Fibroblast of skin of right quadriceps (primary cell): ENCODE measurements around the gene PIGQ.

Source experiments
- DNase-seq: peaks from one replicate; pipeline ENCODE4 v3.0.0-alpha.2; 2013

PIGQ gene

GRCh38 chr16:572865-573650 lies 3.3 kb downstream of the PIGQ start:
- DNase-seq, result no peak

DNA sequence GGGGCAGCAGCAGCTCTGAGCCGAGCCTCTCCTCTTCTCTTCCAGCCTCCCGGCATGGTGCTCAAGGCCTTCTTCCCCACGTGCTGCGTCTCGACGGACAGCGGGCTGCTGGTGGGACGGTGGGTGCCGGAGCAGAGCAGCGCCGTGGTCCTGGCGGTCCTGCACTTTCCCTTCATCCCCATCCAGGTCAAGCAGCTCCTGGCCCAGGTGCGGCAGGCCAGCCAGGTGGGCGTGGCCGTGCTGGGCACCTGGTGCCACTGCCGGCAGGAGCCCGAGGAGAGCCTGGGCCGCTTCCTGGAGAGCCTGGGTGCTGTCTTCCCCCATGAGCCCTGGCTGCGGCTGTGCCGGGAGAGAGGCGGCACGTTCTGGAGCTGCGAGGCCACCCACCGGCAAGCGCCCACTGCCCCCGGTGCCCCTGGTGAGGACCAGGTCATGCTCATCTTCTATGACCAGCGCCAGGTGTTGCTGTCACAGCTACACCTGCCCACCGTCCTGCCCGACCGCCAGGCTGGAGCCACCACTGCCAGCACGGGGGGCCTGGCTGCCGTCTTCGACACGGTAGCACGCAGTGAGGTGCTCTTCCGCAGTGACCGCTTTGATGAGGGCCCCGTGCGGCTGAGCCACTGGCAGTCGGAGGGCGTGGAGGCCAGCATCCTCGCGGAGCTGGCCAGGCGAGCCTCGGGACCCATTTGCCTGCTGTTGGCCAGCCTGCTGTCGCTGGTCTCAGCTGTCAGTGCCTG lies 4.4 kb downstream of the PIGQ start:
- no peak for DNase-seq

GRCh38 chr16:575354-576196 lies 5.8 kb downstream of the PIGQ start:
- DNase-seq, result no peak

DNA sequence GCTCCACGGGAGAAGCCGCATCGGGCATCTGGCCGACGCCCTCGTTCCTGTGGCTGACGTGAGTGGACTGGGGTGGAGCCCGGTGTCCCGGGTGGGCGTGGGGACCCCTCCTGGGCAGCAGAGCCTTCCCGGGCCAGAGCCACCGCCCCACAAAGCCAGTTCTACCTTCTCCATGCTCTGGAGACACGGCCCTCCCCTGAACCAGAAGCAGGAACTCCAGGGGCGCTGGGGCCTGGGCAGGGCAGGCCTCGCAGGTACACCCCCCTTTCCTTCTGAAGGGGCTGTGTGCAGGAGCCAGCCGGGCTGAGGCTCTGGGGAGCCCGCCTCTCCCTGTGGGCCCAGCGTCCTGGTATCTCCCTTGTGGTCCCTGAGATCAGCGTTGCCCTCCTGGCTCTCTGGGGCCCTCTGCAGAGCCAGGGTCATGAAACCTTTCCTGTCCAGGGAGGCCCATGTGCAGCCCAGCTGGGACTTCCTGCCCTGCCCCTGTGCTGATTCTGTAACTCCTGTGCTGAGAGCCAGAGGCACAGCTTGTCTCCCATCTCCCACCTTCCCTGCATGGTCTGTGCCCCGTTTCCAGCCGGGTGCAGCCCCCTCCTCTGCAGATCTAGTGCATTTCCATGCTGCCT lies 6.5 kb downstream of the PIGQ start:
- no peak for DNase-seq

GRCh38 chr16:576823-577201 lies 7.0 kb downstream of the PIGQ start:
- DNase-seq, result no peak

DNA sequence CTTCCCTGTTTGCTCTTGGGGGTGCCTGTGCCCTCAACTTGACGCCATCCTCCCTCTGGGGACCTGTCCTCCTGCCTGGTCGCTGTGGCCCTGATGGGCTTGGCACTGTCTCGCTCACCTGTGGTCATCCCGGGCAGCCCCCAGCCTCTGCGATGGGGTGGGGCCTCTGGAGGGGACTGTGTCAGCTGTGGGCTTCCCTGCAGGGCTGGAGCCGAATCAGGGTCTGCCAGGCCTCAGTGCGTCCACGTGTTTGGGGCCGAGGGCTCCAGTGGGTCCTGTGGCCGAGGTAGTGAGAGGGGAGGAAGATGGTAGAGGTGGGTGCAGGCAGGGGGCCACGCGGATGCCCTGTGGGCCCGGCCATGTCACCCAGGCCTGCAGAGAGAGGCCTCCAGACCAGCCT lies 8.0 kb downstream of the PIGQ start:
- DNase-seq, result no peak

- DNase-seq, result no peak
Observed at GRCh38 chr16:578232-578869, 8.6 kb downstream of the PIGQ start.

DNA sequence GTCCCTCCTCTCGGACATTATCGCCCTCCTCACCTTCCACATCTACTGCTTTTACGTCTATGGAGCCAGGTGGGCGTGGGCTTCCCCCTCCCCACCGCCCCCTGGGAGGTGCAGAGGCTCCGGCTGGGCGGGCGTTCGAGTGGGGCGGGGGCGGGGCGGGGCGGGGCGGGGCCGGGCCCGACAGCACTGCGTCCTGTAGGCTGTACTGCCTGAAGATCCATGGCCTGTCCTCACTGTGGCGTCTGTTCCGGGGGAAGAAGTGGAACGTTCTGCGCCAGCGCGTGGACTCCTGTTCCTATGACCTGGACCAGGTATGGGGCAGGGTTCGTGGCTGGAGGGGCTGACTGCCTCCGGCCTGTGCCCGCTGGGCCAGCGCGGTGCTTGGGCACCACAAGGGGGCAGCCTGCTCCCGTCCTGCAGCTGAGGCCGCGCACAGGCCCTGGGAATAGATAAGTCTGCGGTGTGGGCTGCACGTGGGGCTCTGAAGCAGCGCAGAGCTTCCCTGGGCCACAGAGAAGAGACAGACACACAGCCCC lies 9.2 kb downstream of the PIGQ start:
- DNase-seq, result peak; percentile 58

GRCh38 chr16:580141-580945 lies 10.6 kb downstream of the PIGQ start:
- DNase-seq, result no peak

- no peak for DNase-seq
Observed at GRCh38 chr16:580946-581498, 11.3 kb downstream of the PIGQ start.

GRCh38 chr16:582218-582613 lies 12.4 kb downstream of the PIGQ start:
- no peak for DNase-seq

GRCh38 chr16:582614-583331 lies 13.0 kb downstream of the PIGQ start:
- no peak for DNase-seq

DNA sequence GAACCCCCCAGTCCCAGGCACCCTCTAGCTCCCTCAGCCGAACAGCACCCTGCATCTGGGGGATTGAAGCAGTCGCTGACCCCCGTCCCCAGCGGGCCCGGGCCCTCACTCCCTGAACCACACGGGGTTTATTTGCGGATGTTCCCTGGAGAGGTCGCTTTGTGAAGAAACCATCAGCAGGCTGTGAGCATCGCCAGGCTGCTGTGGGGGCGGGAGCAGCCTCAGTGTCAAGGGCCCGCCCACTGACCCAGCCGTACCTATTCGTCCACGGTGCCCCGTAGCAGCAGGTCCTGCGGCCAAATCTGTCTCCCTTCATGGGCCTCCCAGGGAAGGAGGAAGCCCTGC lies 13.7 kb downstream of the PIGQ start:
- no peak for DNase-seq

DNA sequence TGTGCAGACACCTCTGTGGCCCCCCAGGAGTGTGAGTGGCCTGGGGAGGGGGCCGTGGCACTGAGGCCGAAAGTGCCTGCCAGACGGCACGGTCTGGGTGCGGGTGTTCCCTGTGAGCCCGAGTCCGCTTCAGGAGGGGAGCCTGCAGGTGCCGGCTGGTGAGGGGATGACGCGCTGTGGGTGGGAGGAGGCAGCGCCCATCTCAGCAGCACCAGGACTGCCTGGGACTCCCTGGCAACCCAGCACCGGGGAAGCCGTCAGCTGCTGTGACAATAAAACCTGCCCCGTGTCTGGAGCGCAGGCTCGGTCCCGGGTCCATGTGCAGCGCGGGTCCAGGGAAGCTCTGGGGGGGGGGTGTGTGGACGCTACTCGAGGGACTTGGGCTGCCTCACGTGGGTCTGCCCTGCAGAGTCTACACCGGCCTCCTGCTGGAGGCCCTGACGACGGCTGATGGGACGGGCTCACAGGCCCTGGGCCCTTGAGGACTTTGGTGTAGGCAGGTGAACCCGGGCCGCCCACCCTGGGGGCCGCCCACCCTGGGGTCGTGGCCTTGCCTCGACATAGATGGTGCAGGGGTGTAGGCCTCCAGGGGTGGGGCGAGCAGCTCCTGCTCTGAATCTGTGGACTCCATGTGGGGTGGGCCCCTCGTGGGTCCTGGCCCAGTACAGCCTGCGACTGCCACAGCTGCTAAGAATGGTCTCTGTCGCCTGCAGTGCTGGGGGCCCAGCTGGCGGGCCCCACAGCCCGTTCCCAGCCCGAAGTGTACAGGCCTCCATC lies 14.2 kb downstream of the PIGQ start:
- DNase-seq, result no peak

DNA sequence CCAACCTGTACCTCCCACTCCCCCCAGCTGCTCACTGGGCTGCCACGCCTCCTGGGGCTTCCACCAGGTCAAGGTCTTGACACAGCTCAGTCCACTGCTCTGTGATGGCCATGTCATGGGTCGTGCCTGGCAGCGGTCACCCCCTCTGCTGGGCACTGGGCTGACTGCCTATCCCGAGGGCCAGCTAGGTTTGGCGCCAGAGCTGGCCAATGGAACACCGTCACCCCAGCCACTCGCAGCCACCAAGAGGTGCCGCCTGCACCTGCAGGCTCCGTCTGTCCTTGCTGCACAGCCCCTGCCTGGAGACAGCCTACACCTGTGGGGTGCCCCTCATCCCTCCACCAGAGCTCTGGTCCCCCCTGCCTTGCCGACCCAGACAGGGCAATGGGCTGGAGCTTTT lies 15.6 kb downstream of the PIGQ start:
- DNase-seq, result no peak

GRCh38 chr16:586047-586644 lies 16.4 kb downstream of the PIGQ start:
- peak; percentile 37 for DNase-seq

DNA sequence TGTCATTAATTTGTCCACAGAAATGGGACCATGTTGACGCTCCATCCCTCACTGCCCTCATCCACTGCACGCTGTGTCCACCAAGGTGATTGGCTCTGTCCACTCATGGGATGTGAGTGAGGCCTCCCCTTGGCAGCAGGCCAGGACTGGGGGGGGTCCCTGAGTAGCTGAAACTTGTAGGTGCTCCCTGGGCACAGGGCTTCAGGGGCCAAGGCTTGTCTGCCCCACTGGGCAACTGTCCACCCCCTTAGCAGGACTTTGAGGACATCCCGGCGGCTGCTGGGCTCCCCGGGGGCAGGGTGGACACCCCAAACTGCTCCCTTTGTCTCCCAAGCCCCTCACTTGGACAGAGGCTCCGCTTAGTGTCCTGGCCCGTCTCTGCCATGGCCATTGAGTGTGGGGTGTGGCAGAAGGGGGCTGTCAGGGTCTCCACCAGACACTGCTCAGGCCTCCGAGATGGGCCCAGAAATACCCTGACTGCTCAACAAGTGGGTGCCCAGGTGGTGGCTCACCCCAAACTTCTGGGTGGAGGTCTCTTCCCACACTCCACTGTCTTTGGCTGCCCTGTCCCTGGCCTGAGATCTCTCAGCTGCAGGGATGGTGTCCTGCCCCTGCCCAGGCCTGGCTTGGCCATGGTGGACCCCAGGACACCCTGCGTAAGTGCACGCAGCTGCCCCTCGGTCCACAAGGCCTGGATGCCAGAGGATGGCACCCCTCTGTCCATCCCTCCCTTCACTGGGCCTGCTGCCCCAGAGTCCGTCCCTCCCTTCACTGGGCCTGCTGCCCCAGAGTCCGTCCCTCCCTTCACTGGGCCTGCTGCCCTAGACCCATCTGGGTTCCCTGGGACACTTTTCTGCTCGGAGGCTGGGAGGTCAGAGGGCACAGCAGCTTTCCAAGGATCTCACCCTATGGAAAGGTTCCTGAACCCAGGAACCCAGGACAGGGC lies 17.1 kb downstream of the PIGQ start:
- DNase-seq, result no peak

DNA sequence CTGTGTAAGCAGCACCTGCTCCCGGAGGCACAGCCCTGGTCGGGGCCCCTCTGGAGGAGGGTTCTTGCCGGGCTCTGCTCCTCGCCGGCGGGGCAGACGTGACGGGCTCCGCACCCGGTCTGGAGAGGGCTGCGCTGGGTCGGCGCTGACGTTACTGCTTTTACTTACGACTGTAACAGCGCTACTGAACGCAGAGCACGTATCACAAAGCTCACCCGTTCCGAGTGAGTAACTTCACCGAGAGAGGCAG lies 18.8 kb downstream of the PIGQ start:
- peak; percentile 48 for DNase-seq
